NCI-H446 treated with DMSO at 0.1 percent for 48 hours (cell line): ENCODE results near the gene PGC.

Source experiments
- DNase-seq: peaks from one replicate; lab custom pipeline; 2025; lab: John Stamatoyannopoulos, UW

PGC gene

DNA sequence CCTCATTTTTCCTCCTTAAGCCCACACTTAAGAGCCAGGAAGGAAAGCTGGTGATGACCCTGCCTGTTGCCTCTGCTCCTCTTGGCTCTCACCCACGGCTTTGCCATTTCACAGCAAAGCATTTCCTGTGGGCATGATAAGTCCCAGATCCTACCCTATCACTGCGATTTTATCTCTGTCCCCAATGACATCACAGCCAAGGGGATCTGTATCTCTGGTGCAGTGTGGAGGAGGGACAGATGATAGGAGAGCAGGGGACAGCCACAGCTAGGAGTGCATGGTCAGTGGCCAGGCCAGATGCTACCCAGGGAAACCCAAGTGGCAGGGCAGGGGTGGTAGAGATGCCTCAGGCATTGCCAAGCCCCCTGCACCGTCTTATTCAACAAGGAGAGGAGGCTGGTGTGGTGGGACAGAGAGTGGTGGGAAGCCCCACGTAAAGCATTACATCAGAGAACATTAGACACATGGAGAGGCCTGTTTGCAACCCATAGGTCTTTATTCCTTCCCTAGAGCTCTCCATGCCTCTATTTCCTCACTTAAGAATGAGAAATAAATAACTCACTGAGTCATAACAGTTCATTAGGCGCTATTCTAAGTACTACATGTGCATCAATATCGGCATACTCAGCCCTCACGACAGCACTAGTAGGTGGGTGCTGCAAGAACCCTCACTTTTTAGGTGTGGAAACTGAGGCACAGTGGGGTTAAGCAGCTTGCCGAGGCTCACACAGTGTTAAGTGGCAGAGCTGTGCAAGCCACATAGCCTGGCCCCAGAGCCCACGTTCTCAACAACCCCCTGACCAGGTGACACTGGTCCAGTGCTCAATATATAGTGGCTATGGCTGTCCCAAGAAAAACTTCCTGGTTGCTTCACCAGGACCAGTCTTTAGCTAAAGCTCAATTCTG lies 16.4 kb downstream of the PGC start:
- DNase-seq: no peak

DNA sequence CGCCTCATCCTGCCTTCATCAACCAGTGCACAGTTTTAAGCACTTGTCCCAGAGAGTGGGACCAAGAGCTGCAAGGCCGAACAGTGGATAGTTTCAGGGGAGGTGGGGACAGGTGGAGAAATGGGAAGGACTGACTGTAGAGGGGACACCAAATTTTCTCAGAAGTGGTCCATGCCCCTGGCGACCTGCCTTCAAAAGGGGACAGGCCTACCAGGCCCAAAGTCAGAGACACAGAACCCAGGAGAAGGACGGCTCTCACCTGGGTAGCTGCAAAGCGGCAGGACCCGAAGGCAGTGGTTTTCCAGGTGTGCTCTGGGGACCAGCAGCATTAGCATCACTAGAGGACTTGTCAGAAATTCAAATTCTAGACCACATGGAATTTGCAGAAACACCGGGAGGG lies 17.6 kb downstream of the PGC start:
- DNase-seq: no peak

DNA sequence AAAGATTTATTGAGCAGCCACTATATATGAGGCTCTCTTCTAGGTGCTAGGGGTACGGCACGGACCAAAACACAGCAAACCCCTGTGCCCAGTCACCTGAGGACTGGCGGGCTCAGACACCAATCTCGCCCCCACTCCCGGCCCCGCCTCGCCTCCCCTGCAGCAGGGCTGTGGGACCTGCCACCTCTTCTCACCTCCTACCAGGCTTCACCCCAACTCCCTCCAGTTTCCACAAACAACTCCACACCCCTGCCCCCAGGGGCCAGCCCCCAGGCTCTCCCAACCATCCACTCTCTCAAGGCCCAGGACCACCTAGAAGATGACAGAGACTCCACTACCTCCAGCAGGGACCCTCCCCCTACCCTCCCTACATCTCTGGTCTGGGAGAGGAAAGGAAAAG lies 18.2 kb downstream of the PGC start:
- DNase-seq: no peak

DNA sequence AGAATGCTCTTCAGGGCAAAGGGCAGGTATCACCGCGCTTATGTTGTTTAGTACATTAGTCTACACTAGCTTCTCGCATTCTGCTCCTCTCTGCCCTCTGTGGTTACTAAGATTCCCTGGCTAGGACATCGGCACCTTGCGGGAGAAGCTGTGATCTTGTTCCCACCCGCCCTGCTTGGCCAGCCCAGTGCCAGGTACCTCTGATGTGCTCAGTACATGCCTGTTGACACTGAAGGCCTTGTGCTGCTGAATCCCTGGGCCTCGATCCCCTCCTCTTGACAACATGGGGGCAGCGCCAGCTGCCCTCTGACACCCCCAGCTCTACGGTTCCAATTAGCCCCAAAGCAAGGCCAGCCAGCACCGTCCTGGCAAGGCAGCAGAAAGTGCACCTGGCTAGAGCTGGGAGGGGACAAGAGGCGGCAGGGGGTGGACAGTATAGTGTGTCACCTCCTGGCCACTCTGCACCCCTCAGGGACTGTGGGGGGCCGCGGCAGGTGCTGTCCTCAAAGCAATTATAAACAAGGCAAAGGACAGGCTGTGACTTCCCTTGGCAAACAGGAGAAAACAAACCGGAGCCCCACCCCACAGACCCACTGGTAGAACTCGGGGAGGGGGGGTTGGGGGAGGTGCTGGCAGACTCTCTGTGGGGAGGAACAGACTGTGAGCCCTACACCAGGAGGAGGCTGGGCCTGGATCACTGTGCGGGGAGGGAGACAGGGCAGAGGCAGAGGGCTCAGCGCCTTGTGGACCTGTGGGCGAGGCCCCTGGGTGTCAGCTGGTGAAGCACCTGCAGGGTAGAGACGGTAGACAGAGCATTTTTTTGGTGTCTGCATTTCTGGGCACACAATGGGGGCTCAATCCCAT lies 18.9 kb downstream of the PGC start:
- DNase-seq: no peak

DNA sequence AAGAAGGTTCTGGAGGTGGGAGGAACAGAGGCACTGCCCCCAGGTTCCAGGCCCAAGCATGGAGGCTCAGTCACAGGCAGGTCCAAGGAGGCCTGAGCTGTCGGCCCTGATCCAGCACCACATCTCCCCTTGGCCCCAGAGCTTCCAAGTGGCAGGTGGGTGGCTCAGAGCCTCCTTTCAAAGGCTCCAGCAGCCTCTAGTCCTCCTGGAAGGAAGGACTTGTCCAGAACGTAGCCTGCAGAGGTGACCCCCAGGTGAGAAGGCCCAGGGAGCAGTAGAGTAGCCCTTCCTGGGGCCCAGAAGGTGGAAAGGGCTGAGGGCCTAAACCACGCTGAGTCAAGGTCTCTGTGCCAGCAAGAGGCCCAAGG lies 19.5 kb downstream of the PGC start:
- DNase-seq: no peak

DNA sequence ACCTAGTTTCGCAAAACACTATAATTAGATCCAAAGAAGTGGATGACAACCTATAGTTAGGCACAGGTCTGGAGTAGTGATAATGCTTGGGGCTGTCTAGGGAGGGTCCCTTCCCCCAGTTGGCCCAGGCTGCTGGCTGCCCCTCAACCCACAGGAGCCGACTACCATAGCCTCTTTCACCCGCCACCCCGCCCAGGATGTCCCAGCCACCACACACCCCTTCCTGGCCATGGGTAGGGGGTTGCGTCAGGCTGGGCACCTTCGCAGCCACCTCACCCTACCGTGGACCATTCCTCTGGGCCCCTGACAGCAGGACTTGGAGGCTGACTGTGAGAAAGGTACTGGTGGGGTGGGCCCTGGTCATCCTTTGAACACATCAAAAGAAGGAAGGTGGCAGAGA lies 20.3 kb downstream of the PGC start:
- no peak for DNase-seq

DNA sequence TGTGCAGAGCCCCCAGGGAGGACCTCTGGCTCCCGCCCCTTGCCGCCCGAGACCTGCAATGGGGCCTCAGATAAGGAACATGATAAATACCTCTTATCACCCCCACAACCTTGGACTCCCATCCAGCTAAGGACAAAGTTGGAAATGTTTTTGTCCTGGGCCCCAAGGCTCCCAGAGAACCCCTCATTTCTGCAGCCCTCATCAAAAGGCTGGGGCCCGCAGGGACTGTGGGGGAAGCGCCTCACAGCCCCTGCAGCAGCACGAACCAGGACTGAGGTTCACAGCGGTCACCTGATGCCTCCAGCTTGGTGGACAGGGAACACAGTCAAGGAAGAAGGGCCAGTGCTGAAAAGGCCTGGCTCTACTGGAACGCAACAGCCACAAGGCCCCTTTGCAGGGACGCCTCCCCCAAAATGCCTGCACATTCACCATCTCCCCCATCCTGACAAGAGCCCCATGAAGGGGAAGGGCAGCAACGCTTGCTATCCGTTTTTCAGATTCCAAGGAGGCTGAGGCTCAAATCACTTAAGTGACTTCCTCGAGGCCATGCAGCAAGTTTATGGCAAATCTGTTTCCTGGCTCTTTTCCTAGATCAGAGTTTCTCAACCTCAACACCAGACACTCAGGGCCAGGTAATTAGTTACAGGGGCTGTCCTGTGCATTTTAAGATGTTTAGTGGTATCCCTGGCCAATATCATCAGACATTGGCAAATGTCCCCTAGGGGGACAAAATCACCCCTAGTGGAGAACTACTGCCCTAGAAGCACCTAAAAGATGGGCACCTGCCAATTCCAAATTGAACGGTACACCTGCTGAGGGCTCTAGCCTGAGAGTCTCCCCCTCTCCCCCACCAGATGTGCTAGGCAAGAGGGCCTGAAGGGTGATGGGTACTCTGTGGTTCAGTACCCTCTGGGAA lies 22.4 kb downstream of the PGC start:
- no peak for DNase-seq

DNA sequence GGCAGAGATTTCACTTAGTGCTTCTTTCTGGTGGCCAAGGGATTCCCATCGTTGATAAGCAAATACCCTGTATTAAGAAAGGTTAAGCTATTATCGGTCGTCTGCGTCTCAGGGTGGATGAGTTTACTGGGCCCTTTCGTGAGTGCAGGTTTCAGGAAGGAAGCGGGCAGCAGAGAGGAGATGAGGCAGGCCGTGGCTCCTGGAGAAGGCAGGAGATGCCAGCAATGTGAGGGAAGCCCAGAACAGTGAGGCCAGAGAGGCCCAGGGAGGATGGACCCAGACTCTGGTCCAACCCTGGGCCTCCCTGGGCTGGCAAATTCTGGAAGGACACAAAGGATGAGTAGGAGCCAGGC lies 23.0 kb downstream of the PGC start:
- no peak for DNase-seq

DNA sequence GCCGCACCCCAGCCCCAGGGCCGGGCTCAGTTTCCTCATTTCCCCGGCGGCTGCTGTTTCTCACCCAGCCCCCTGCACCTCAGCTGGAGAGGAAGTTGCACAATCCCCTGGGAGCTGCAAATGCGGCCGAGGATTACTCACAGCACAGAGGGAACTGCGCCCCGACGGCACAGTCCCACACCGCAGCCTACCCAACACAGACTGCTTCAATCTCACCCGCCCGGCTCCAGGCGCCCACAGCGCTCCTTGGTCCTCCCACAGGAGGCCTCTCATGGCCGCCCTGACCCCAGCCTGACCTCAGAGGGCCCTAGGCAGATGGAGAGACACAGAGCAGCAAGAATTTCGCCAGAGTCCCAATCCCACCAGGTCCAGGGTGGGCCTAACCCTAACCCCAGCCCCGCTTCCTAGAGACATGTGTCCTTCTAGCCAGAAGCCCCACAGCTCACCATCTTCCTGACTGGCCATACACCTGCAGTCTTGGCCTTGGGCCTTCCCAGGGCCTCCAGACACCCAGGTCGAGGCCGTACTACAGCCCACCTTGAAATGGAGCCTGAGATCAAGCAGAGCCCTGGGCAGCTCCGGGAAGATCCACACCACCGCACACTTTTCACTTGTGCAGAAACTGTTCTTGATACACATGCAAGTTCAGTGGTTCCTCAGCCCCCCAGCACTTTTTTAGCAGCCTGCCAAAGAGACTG lies 23.5 kb downstream of the PGC start:
- no peak for DNase-seq

DNA sequence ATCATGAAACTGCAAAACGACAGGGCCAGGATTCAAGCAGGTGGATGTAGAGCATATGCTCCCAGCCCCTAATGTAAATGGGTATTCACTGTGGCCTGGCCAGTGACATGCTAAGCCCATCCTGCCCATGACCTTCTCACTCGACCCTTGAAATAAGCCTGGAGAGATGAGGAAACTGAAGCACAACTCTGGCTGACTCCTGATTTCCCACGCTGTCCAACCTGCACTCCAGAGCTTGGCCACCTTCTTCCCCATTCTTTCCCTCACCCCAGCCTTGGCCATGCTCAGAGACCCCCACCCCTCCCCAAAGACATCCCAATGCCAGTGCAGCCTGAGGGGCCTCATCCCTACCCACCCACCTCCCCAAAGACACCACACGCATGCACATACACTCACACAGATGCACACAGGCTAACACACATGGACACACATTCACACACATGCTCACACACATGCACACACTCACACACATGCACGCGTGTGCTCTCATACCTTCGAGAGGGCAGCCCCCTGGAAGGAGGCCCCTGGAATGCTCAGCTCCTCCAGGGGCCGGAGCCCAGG lies 24.1 kb downstream of the PGC start:
- no peak for DNase-seq

DNA sequence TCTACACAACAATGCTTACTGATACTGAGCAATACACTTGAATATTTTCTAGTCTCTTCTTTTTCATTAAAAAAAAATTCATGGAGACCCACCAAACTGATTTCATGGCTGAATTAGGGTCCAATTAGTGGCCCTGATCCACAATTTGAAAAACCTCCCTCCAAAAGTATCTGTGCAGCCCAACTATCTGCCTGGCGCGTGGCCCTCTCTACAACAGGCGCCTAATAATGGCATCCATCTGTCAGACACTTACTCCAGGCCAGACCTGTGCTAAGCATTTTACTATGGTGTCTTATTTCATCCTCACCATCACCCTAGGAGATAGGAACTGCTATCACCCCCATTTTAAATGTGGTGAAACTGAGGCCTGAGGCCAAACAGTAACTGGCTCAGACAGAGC lies 25.8 kb downstream of the PGC start:
- no peak for DNase-seq

DNA sequence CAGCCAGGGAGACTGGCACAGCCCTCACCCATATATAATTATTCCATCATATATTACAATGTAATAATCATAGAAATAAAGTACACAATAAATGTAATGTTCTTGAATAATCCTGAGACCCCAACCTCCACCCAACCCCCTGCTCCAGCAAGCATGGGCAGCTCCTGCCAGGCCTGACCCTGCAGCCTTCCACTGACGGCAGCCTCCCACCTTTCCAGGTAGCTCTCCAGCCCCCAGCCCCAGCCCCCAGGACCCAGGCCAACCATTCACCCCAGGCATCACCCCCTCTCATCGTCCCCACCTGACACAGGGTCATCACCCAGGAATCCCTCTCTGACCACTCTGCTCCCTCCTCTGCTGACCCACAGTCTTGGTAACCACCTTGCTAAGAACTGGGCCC lies 26.4 kb downstream of the PGC start:
- no peak for DNase-seq

DNA sequence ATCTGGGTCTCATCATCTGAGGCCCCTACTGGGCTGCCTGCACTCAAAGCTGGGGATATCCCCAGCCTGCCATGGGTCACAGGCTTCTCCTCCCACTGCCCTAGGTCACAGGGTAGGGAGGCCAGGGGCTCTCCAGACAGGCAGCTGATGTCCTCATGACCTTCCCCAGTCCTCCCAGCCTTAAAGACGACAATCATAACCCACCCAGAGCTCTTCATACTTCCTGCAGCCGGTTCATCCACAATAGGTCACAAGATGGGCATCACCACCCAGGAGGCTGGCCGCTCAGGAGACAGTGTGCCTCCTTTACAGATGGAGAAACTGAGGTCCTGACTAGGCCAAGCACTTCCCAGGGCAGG lies 27.0 kb downstream of the PGC start:
- no peak for DNase-seq

DNA sequence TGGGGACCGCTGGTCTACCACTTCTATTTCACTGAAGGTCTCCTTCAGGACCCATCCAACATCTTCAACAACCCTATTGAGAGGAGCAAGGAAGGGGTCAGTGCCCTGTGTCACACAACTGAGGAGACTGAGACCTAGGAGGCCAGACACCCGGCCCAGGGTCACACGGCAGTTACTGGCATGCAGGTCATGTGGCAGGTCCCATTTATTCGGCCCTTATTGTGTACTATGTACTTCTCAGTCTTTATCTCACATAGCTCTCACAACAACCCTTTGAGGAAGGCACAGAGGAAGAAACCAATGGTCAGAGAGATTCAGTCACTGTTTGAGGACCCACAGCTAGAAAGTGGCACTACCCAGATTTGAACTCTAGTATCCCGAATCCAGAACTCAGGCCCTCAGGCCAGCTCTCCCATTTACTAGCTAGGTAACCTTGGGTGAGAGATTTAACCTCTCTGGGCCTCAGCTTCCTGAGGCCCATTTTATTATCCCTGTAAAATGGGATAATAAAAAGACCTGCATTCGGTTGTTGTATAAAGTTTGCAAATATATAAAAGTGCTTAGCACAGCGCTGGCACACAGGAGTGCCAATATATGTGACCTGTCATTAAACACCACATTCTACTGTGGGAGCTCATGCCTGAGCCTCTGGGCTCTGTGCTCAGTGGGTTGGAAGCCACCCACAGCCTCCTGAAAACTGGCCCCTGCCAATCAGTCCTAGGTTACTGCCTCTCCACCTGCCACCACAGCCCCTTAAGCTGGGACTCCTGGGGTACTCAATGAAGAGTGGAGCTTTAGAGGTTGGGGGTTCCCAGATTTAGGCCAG lies 27.5 kb downstream of the PGC start:
- no peak for DNase-seq

DNA sequence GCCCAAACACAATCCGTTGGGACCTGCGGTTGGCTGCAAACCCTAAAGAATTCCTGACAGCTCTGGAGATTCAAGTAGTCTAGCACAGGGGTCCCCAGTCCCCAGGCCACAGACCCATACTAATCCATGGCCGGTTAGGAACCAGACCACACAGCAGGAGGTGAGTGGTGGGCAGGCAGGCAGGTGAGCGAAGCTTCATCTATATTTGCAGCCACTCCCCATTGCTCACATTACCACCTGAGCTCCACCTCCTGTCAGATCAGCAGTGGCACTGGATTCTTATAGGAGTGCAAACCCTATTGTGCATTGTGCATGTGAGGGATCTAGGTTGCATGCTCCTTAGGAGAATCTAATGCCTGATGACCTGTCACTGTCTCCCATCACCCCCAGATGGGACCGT lies 28.4 kb downstream of the PGC start:
- DNase-seq: no peak

DNA sequence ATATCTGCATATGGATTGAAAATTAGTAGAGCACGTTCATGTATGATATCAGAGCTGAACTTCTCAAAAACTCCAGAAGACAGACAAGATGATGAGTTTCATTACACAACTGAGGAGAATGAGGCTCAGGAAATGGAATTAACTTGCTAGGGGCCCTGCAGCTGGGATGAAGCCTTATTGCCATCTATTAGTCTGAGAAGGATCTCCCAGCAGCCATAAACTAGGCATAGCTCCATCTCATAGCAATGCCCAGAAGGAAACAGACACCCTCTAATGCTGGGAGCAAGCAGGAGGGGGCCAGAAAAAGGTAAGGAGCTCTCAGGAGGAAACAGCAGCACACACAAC lies 29.8 kb downstream of the PGC start:
- DNase-seq: no peak

DNA sequence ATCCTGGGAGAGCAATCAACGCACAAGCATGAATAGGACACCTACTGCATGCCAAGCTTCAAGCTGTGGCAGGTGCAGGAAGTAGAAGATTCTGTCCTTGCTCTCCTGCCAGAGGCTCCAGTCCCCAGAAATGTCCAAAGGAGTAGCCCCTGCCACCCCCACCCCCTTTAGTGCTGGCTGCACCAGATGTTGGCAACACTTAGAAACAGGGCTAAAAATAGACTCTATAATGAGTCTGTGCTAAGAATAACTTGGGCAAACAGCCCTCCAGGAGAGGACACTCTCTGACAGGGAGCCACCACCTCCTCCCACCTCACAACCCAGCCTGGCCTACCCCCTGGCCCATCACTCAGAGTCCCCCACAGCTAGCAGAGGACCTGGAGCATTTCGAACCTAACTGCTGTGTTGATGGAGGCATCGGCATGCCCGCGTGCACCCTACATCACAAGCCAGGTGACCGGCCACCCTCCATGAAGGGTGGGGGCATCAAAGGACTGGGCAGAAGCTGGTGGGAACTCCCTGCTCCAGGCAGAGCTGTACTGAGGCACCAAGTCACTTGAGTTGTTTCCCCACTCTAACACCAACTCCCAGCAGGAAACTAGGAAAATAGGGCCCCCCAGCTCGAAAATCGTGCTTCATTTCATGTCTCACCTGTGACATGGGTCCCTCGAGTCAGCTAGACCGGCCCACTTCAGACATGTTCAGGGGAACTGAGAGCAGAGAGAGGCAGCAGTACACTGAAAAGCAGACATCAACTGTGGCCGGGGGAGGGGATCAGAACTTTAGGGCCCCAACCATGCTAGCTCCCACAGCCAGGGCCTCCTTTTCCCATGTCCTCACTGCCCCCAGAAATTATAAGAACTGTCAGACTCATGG lies 30.4 kb downstream of the PGC start:
- DNase-seq: no peak

DNA sequence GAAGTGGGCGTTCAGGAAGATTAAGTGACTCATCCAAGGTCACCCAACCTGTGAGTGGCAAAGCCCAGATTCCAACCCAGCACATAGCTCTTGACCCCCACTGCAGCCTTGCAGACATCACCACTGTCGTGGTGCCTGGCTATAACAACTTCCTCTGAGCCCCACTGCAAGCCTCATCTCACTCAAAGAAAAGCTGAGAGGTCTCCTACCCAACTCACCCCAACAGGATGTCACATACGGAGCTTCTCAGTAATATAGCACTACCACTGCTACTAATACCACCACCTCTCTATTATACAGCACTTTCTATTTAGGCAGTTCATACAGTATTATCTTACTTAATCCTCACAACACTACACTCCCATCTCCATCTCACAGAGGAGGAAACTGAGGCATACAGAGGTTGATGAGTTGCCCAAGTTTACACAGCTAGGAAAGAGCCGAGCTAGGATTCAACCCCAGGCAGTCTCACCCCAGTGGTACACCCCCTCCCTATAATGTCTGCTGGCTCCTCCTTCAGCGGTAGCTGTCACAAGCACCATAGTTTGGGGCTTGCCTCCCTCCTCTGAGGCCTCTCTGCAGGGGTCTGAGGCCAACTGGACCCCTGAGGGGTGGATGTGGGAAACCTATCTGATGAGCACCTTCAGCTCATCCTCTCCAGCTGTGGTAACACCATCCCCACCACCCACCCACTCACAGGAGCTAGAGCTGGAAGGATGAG lies 31.2 kb downstream of the PGC start:
- no peak for DNase-seq
